Bone marrow (tissue), 2 donors: ENCODE data around the gene OR4A16.

ENCODE experiments used
- DNase-seq, 2 donors: peaks; one replicate each; lab custom pipeline; 2025; lab: John Stamatoyannopoulos, UW

The OR4A16 gene, protein sequence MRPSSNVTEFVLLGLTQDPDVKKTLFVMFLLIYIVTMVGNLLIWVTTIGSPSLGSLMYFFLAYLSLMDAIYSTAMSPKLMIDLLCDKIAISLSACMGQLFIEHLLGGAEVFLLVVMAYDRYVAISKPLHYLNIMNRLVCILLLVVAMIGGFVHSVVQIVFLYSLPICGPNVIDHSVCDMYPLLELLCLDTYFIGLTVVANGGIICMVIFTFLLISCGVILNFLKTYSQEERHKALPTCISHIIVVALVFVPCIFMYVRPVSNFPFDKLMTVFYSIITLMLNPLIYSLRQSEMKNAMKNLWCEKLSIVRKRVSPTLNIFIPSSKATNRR

DNA sequence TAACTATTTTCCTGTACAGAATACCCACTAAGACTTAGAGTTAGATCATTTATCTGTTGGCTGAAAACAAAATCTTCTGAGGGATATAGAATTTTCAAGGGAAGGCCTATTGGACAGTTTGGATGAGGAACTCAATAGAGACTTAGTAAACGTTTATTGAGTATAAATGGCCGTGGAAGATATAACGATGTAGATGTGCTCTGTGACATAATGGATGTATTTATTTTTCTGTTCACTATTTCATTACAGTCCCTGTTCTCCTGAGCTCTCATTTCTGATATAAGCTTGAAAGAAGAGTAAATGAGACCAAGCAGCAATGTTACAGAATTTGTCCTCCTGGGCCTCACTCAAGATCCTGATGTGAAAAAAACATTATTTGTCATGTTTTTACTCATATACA, at the start of gene OR4A16:
Gene OR4A16, plus strand, starts transcription at position 301 of the 400 bp plus-strand sequence. Its CDS starts 0 bp downstream, at position 301.
- no peak for DNase-seq

DNA sequence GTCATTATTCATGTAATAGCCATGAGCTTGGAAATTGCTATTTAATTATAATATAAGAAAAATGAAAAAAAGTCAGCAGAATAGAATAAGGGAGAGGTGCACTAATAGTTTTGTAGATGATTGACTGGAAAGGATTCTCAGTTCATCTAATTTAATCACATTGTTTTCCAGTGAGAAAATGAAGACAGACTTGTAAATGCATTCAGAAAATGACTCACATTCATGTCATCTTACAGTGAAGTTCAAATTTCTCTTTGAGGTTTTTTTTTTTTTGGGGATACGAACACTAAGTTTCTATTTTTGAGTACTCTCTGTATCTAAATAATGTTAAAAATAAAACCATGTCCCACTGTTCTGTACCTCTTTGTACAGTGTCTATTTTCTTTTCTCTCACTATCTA, 18.5 kb upstream of the OR4A16 start:
- DNase-seq = no peak

DNA sequence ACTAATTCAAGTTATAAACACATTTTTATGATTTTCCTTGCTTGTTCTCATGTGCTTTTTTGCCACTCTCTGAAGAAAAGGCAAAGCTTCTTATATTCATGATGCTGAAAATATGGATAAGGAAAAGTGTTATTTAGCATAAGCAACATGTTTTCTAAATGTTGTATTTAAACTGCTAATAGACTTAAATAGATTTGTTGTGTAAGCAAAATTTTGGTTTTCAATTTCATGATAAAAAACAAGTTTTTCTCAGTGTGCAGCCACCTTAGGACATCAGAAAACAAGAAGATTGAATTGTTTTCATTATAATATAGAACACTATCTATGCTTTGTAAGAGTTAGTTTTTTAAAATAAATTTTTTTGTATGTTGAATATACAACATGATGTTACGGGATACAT, 2.3 kb downstream of the OR4A16 start:
- no peak for DNase-seq

DNA sequence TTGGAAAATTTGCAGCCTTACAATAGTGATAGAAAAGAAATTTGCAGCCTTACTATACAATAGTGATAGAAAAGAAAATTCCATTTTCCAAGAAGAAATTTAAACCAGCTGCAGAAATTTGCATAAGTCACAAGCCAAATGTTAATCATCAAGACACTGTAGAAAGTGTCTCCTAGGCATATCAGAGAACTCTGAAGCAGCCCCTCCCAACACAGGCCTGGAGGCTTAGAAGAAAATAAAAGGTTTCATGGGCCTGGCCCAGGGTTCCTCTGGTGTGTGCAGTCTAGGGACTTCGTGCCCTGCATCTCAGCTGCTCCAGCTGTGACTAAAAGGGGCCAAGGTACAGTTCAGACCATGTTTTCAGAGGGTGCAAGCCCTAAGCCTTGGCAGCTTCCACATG, 6.0 kb downstream of the OR4A16 start:
- DNase-seq = no peak

DNA sequence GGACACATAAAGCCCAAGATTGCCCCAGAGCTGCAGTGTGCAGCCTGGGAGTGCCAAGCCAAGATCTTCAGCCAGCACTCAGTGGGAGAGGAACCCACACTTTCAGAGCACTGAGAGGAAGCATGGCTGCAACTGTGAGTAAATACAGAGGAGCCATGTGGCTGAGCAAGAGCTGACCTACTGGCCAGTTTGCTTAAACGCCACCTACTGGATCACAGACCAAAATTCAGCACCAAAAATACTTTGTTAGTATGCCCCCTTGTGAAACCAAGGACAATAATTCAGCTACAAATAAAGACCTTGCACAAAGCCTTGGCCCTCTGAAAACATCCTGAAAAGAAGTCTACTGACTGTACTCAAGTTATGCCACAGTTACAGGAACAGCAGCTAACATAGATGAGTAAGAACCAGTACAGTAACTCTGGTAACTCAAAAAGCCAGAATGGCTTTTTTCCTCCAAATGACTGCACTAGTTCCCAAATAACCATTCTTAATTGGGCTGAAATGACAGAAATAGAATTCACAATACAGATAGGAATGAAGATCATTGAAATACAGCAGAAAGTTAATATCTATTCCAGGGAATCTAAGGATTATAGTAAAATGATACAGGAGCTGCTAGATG, 14.7 kb downstream of the OR4A16 start:
- DNase-seq = no peak

DNA sequence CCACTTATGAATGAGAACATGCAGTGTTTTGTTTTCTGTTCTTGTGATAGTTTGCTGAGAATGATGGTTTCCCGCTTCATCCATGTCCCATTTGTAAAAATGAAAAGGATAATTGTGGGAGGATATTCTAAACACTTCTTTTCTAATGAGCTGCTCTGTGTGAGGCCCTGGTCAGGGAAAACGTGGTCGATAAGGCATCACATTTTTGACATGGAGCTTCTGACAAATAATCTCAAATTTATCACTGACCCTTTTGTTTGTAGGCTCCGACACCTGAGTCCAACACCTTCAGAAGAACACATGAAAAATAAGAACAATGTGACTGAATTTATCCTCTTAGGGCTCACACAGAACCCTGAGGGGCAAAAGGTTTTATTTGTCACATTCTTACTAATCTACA, 24.7 kb downstream of the OR4A16 start, which contains the start of gene OR4A15:
Gene OR4A15, plus strand, starts transcription at position 301 of the 400 bp plus-strand sequence. Its CDS starts 0 bp downstream, at position 301.
- DNase-seq = no peak
